Measurements from ENCODE around the gene DLG5. TPM values are rescaled to one million over a fixed set of nuclear protein-coding genes. Genes with fewer than 3 reads are reported as not detected.

The DLG5 gene
- total RNA-seq, 2 donors from 2014 or later: 3.2 to 6.5 TPM

DNA sequence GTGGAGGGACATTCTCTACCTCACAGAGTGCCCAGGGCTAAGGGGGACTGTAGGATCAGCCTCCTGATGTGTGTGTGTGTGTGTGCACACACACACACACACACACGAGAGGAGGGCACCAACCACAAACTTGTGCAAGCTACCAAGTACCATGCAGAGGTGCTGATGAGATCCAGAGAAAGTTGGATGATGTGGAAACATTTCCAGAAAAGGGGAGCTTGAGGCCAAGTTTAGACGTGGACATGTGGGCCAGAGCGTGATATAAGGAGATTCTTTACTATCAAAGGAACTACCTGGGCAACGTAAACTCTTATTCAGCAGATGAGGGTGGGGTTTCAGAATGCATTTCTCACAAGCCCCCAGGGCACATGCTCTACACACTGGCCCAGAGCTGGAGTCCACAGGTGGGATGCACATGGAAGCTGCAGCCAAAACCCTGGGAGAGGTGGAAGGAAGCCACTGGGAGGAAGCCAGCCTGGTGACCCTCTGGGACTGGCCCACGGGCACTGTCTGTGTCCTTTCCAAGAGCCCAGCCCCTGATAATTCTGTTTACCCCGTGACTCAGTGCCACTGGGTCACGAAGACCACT is 53.5 kb downstream of the DLG5 start:
- peak overlapping the region in 1 of 2 donors; percentile 25 for H3K4me3 Mint-ChIP-seq
- H3K27me3 Mint-ChIP-seq (ENCODE audit: low read depth): peaks cover under 1% of the 10 kb centered on the region
- no peak overlapping the region for H3K27ac Mint-ChIP-seq
- no peaks in the 10 kb centered on the region for H3K9me3 Mint-ChIP-seq
- no peak for DNase-seq
- ATAC-seq (replicated peaks in 1 of 2): peak in 1 of 2 donors; percentile 16
- H3K4me1 Mint-ChIP-seq (ENCODE audit: low read depth): peaks cover 17% of the 10 kb centered on the region
- no peaks in the 10 kb centered on the region for H3K36me3 Mint-ChIP-seq (ENCODE audit: insufficient read depth in 2 of 2)

DNA sequence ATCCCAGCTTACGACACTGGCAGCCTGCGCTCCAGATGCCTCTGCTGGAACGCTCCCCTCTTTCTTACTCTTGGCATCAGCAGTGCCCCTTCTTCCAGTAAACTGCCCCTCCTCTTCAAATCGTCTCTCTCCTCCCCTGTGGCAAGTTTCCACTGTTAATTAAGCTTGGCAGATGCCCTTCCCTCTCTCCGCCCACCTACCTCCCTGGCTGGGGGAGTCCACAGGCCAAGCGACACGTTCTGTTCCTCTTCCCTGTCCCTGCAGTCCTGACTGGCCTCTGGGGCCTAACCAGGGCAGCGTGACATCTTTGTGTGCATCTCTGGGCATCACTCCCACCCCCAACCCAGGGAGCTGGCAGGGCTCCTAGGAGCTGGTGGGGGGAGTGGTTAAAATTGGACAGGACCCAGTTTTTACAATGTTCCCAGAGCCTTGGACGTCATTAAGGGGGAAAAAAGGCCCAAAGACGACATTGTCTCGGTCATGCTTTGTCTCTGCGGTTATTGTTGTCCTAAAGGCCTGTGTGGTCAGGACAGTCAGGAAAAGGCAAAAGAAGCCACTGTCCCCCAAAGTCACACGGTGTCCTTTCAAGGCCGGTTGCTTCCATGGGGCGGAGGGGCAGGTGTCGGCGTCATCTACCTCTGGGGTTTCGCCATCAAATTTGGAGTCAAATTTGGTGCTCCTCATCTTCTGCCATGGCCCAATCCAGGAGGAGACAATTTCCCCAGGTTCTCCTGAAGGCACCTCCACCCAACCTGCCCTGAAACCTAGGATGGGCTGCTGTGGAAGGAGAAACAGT is 54.2 kb downstream of the DLG5 start:
- Mint-ChIP-seq H3K4me3 (no peak overlapping the region), H3K27me3 (ENCODE audit: low read depth) (no peaks in the 10 kb centered on the region), H3K27ac (no peak overlapping the region), H3K36me3 (ENCODE audit: insufficient read depth in 2 of 2) (no peaks in the 10 kb centered on the region), H3K9me3 (no peaks in the 10 kb centered on the region), H3K4me1 (ENCODE audit: low read depth) (peaks cover 12% of the 10 kb centered on the region)
- DNase-seq (no peak), ATAC-seq (replicated peaks in 1 of 2) (no peak)

GRCh38 chr10:77869626-77870420 is 56.7 kb downstream of the DLG5 start:
- Mint-ChIP-seq H3K9me3 (no peaks in the 10 kb centered on the region), H3K36me3 (ENCODE audit: insufficient read depth in 2 of 2) (no peaks in the 10 kb centered on the region), H3K27me3 (ENCODE audit: low read depth) (no peaks in the 10 kb centered on the region), H3K27ac (no peak overlapping the region), H3K4me1 (ENCODE audit: low read depth) (peaks cover 12% of the 10 kb centered on the region), H3K4me3 (no peak overlapping the region)
- ATAC-seq (replicated peaks in 1 of 2) (no peak), DNase-seq (no peak)

DNA sequence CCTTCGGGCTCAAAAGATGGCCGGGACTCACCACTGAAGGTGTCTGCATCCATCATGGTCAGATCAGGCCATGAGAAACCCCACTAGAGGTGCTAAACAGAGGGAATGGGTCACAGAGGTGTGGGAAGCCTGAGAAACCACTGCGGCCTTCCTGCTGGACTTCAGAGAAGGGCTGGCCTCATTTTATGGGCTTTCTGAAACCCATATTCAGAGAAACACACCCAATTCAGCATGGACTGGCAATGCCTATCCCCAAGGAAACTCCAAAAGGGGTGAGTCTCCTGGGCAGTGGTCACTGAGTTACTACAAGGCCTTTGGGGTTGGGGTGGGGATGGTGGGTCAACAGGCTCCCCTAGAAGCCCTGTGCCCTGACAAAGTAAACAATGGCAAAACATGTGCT is 58.0 kb downstream of the DLG5 start:
- Mint-ChIP-seq H3K4me1 (ENCODE audit: low read depth) (peaks cover 2% of the 10 kb centered on the region), H3K9me3 (no peaks in the 10 kb centered on the region), H3K27me3 (ENCODE audit: low read depth) (no peaks in the 10 kb centered on the region), H3K27ac (no peak overlapping the region), H3K4me3 (no peak overlapping the region), H3K36me3 (ENCODE audit: insufficient read depth in 2 of 2) (no peaks in the 10 kb centered on the region)
- DNase-seq (no peak), ATAC-seq (replicated peaks in 1 of 2) (no peak)

DNA sequence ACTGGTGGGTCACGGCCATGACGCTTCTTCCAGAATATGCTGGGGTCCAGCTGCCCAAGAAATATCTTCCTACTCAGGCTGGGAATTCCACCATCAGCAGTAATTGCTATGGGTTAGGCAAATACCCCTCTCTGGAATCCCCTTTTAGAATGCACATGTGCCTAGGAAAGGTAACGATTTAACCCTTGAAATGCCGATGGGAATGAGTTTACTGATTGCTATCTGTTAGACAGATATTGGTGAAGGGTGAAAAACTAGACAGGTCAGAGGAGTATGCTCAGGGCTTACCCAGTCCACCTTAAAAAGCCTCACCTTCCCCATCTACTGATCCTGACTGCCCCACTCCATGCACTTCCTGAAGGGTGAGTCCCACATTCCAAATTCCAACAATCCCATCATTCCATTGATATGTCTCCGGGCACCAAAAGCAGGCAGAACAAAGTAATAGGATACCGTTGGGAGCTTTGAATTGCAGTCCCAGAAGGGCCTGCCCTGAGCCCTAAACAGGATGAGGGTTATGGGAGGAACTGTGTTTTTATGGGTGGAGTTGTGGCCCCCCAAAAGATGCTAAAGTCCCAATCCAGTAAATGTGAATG is 59.3 kb downstream of the DLG5 start:
- Mint-ChIP-seq H3K9me3 (no peaks in the 10 kb centered on the region), H3K27me3 (ENCODE audit: low read depth) (no peaks in the 10 kb centered on the region), H3K4me3 (no peak overlapping the region), H3K36me3 (ENCODE audit: insufficient read depth in 2 of 2) (no peaks in the 10 kb centered on the region), H3K27ac (no peak overlapping the region), H3K4me1 (ENCODE audit: low read depth) (no peaks in the 10 kb centered on the region)
- no peak for DNase-seq
- no peak for ATAC-seq (replicated peaks in 1 of 2)

- Mint-ChIP-seq H3K36me3 (ENCODE audit: insufficient read depth in 2 of 2) (no peaks in the 10 kb centered on the region), H3K9me3 (no peaks in the 10 kb centered on the region), H3K27me3 (ENCODE audit: low read depth) (no peaks in the 10 kb centered on the region), H3K27ac (no peak overlapping the region), H3K4me3 (no peak overlapping the region), H3K4me1 (ENCODE audit: low read depth) (no peaks in the 10 kb centered on the region)
- ATAC-seq (replicated peaks in 1 of 2) (peak in 1 of 2 donors; percentile 39), DNase-seq (no peak)
These were observed 60.0 kb downstream of the DLG5 start for GRCh38 chr10:77866598-77866997.

GRCh38 chr10:77865580-77866324 is 60.8 kb downstream of the DLG5 start:
- H3K27me3 Mint-ChIP-seq (ENCODE audit: low read depth): no peaks in the 10 kb centered on the region
- H3K9me3 Mint-ChIP-seq: no peaks in the 10 kb centered on the region
- H3K36me3 Mint-ChIP-seq (ENCODE audit: insufficient read depth in 2 of 2): no peaks in the 10 kb centered on the region
- H3K4me3 Mint-ChIP-seq: no peak overlapping the region
- ATAC-seq (replicated peaks in 1 of 2) (no peak), DNase-seq (no peak)
- no peaks in the 10 kb centered on the region for H3K4me1 Mint-ChIP-seq (ENCODE audit: low read depth)
- H3K27ac Mint-ChIP-seq: no peak overlapping the region

GRCh38 chr10:77864151-77864851 is 62.3 kb downstream of the DLG5 start:
- Mint-ChIP-seq H3K36me3 (ENCODE audit: insufficient read depth in 2 of 2) (no peaks in the 10 kb centered on the region), H3K27me3 (ENCODE audit: low read depth) (no peaks in the 10 kb centered on the region), H3K4me3 (no peak overlapping the region), H3K9me3 (no peaks in the 10 kb centered on the region), H3K27ac (no peak overlapping the region), H3K4me1 (ENCODE audit: low read depth) (no peaks in the 10 kb centered on the region)
- ATAC-seq (replicated peaks in 1 of 2) (no peak), DNase-seq (no peak)

DNA sequence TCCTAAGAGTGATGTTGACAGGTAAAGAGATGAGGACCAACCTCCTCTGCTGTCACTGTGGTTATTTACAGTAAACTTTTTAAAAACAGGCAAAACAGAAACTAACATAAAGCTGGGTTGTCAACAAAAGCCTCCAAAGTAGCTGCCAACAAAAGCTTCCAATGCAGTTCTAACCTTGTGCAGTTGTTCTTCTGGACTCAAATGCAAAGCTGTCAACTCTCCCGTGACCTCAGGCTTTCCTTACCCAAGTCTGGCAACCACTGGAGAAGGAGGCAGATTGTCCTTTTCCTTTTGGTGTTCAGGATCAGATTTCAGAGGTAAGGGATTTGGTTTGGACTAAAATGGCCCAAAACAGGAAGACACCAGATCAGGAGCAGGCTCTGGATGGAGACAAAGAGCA is 63.1 kb downstream of the DLG5 start:
- no peak for ATAC-seq (replicated peaks in 1 of 2)
- no peaks in the 10 kb centered on the region for H3K27me3 Mint-ChIP-seq (ENCODE audit: low read depth)
- H3K27ac Mint-ChIP-seq: no peak overlapping the region

DNA sequence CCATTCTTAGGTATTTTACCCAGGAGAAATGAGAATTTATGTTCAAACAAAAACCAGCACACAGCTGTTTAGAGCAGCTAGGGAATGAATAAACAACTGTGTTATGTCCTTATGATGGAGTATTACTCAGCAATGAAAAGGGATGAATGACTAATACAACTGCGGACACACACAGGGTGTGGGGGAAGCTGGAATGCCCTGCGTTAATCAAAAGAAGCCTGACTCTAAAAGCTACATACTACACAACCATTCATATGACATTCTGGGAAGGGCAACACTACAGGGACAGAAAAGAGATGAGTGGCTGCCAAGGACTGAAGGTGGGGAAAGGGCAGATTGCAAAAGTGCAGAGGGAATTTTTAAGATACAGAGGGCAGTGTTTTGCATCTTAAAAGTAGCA is 64.0 kb downstream of the DLG5 start:
- Mint-ChIP-seq H3K4me1 (ENCODE audit: low read depth) (no peaks in the 10 kb centered on the region), H3K36me3 (ENCODE audit: insufficient read depth in 2 of 2) (no peaks in the 10 kb centered on the region), H3K27ac (no peak overlapping the region), H3K4me3 (no peak overlapping the region), H3K9me3 (no peaks in the 10 kb centered on the region), H3K27me3 (ENCODE audit: low read depth) (no peaks in the 10 kb centered on the region)
- ATAC-seq (replicated peaks in 1 of 2) (no peak), DNase-seq (no peak)

More for the DNA sequence above, 63.1 kb downstream of the DLG5 start:
- Mint-ChIP-seq H3K4me3 (no peak overlapping the region), H3K36me3 (ENCODE audit: insufficient read depth in 2 of 2) (no peaks in the 10 kb centered on the region), H3K9me3 (no peaks in the 10 kb centered on the region), H3K4me1 (ENCODE audit: low read depth) (no peaks in the 10 kb centered on the region)
- no peak for DNase-seq

- Mint-ChIP-seq H3K4me1 (ENCODE audit: low read depth) (no peaks in the 10 kb centered on the region), H3K36me3 (ENCODE audit: insufficient read depth in 2 of 2) (no peaks in the 10 kb centered on the region), H3K4me3 (no peak overlapping the region), H3K27me3 (ENCODE audit: low read depth) (no peaks in the 10 kb centered on the region), H3K27ac (no peak overlapping the region), H3K9me3 (no peaks in the 10 kb centered on the region)
- ATAC-seq (replicated peaks in 1 of 2) (no peak), DNase-seq (no peak)
These were observed 65.2 kb downstream of the DLG5 start for GRCh38 chr10:77861366-77861765.

- DNase-seq (no peak), ATAC-seq (replicated peaks in 1 of 2) (no peak)
- Mint-ChIP-seq H3K9me3 (no peaks in the 10 kb centered on the region), H3K27me3 (ENCODE audit: low read depth) (no peaks in the 10 kb centered on the region), H3K4me3 (no peak overlapping the region), H3K36me3 (ENCODE audit: insufficient read depth in 2 of 2) (no peaks in the 10 kb centered on the region), H3K27ac (no peak overlapping the region), H3K4me1 (ENCODE audit: low read depth) (no peaks in the 10 kb centered on the region)
These were observed 66.7 kb downstream of the DLG5 start for GRCh38 chr10:77859865-77860282.

Measured in activated T-cell treated with anti-CD3 and anti-CD28 coated beads, Interleukin-2, amount 50 U/mL, for 72 hours (primary cell).